DOHH2 (cell line): ENCODE results near the gene AP4B1.

Source experiments
- CTCF ChIP-seq: fragments of 200-600 bp; sonication (generic); IDR thresholded peaks from one replicate; pipeline ENCODE4 v1.5.1; 2014; ENCODE audit warnings: antibody characterized with exemption, mild to moderate bottlenecking, low read depth, low read length; ENCODE audit not compliant: poor library complexity, severe bottlenecking
- EZH2phosphoT487 ChIP-seq: fragments of 200-600 bp; sonication (generic); IDR thresholded peaks from 2 replicates; pipeline ENCODE4 v1.6.1; 2017; ENCODE audit warnings: borderline replicate concordance, mild to moderate bottlenecking, antibody characterized with exemption, low read length, moderate library complexity, mixed read lengths

GRCh38 chr1:113860891-113861290 is 43.7 kb downstream of the AP4B1 start:
- TF ChIP-seq CTCF = no peak
- no peak for TF ChIP-seq EZH2phosphoT487
